GM04504 (cell line): ENCODE measurements around the gene TANGO6.

Experiments
- DNase-seq: peaks from one replicate; pipeline ENCODE4 v3.0.0-alpha.2; 2012; ENCODE audit warnings: low read depth

TANGO6 gene

DNA sequence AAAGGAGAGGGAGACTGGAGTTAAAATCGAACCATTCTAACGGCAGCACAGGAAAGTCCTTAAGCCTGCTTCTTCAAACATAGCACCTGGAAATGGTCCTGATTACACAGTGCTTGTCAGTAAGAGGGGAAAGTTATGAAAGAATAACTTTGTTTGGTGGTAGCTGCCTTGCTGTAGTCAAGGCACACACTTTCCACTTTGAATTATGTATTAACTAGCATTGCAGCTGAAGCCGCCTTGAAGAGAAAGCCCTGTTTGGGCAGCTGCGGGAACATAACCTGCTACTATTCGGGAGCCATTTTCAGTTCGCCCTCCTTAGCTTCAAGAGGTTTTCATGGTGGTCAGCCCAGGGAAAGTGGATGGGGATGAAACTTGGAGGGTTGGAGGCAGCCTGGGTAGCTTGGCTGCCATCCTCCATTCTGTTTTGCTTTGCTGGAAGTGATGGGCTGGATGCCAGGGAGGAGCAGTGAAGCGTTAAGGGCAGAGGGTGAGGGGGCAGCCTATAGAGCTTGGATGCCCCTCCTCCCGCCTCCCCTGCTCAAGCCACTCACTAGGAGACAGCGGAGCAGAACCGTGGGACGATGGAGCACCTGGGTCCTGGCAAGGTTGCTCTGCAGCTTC lies 256.9 kb downstream of the TANGO6 start:
- no peak for DNase-seq

DNA sequence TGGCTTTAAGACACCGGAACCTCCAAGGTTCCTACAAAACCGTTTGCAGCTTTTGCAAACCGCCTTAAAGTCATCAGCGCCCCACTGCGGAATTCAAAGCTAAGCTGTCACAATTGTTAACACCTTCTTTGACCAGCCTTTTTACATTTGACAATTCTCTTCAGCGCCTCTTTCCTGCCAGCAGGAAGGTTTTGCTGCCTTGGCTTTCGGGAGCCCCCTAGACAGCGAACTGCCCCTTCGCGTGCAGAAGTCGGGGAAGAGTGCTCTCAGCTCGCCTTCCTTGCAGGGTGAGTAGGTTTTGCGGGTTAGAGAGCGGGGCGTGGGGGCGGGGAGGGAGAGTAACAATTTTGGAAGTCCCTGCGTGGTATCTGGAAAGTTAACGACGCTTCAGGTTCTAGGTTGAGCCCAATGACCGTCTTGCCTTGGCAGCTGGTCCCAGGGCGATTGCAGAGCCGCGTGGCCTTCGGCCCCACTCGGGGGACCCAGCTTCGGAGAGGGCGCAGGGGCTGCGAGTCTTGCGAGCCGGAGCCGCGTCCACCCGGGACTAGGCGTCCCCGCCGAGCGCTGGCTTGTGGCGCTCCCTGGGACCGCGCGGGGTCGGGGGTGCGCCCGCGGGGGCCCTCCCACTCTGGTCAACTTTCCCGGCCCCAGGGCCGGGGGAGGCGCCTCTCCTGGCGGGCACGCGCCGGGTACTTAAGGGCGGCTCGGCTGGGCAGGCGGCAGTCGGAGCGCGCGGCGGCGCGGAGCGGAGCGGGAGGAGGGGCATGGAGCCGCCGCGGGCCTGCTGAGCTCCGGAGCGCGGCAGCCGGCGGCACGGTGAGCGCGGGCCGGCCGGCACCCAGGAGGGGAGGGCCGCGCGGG lies 262.4 kb downstream of the TANGO6 start, which contains the start of gene HAS3:
Gene HAS3 (plus strand): TSS at position 153 of the 861 bp plus-strand sequence. CDS start 3,743 bp downstream, outside the sequence.
- no peak for DNase-seq

DNA sequence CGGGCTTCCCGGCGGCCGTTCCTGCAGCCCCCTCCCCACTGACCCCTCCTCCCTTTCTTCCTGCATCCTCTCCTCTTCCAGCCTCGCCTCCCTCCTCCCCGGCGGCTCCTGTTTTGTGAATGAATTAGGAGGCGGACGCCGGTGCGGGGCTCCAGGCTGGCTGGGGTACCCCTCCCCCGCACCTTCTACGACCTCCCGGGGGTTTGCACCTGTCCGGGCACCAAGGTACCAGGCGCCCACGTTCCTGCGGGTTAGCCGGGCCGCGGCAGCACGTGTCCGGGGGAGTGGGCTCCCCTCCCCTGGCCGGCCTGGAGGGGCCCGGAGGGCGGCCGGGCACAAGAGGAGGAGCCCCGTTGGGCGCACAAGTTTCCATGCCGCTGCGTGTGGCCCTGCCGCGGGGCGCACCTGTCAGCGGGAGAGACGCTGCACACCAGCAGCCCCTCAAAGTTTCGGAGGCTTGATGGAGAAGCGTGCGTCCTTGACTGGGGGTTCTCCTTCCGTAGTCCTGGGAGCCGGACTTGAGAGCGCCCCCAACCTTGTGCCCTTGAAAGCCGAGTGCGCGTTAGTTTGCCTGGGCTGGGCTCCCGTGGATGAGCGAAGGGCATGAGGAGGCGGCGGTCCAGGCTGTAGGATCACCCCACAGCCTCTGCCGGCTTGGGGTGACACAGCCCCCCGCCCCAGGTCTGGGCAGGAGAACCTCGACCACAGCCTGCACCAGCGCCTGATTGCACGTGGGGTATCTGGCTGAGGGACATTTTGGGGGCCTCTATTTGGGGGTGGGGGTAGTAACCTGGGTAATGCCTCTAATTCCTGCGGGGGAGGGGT lies 263.4 kb downstream of the TANGO6 start:
- DNase-seq, result no peak

DNA sequence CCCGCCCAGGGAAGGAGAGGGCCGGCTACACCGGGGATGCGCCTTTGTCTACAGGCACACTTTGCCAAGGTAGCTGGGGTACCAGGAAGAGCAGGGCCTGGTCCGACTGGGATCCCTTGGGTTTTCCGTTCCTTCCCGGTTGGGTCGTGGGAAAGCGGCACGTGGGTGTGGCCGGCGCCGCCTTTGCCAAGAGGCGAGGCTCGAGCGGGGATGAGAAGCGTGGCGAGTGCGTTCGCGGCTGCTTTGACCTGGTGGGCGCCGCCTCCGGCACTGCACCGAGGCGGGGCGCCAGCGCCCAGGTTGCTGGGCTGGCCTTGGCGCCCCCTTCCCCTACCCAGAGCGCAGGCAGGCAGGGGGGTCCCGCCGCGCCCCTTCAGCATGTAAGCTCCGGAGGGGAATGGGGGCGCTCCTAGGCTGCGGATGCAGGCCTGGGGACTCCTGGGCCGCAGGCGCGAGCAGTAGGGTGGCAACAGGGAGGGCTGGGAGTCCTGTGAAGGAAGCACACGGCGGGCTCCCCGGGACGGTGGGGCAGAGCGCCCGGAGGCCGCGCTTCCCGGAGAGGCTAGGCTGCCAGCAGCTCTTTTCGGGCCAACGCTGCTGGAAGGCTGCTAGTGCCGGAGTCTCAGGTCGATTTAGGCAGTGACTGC lies 264.1 kb downstream of the TANGO6 start:
- DNase-seq, result no peak

DNA sequence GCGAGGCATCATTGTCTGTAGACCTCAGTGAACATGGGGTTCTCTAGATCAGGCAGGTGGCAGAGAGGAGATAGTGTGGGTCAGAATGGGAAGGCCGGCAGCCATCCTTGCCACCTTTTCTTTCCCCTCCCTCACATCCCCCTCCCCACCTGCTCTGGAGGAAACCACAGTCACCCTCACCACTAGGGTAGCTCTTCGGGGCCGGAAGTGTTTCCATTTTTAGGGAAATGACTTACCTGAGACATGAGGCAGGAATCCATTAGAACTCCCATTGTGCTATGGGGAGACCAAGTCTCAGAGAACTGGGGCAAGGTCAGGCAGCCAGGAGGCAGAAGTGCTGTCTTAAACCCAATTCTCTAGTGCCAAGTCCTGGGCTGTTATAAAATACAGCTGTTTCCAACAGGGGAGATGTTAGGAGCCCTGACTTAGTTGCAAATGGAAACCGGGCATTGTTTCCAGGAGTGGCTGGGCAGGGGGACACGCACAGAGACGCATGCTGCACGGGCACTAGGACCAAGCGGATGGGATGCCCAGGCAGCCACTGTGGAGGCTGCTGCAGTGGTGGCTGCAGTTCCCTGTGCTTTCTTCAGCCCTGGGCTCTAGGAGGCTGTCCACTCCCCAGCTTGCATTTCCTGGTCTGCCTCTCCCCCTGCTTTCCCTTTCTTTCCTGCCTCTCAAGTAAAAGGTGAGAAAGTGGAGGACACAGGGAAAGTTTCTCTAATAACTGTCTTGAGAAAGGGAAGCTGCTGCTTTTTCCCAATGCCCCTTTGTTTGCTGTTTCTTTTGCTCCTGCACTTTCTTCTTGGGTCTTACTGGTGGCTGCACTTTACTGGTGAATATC lies 265.0 kb downstream of the TANGO6 start:
- DNase-seq, result no peak

DNA sequence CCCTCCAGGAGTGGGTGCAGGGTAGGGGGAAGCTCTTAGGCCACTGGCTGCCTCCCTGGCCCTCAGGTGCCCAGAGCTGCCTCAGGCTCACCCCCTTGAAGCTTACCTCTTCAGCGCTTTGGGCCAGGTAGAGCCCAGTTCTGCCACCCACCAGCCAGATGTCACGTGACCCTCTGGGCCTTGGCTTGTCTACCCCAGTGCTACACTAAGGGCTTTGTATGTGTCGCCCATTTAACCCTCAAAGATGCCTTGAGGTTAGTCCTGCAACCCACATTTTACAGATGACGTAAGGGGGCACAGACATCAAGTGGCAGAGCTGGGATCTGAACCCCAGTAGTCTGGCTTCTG lies 265.5 kb downstream of the TANGO6 start:
- DNase-seq, result no peak

DNA sequence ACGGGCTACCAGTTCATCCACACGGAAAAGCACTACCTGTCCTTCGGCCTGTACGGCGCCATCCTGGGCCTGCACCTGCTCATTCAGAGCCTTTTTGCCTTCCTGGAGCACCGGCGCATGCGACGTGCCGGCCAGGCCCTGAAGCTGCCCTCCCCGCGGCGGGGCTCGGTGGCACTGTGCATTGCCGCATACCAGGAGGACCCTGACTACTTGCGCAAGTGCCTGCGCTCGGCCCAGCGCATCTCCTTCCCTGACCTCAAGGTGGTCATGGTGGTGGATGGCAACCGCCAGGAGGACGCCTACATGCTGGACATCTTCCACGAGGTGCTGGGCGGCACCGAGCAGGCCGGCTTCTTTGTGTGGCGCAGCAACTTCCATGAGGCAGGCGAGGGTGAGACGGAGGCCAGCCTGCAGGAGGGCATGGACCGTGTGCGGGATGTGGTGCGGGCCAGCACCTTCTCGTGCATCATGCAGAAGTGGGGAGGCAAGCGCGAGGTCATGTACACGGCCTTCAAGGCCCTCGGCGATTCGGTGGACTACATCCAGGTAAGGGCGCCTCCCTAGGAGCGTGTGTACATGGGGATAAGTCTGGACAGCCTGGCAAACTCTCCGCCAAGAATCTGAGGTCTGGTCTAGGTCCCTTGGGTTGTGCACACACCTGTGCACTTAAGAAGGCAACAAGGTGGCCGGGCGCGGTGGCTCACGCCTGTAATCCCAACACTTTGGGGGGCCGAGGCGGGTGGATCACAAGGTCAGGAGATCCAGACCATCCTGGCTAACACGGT lies 266.3 kb downstream of the TANGO6 start:
- no peak for DNase-seq

DNA sequence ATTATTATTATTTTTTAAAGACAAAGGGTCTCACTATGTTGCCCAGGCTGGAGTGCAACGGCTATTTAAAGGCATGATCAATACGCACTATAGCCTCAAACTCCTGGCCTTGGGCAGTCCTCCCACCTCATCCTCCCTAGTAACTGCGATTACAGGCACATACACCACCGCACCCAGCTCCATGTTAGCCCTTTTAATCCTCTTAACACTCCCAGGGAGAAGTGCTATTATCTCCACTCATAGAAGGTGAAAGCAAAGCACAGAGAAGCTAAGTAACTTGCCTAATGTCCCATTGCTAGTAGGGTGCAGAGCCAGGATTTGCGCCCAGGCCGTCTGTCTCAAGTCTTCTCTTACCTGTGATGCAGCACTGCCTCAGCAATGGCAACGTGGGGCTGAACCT lies 267.1 kb downstream of the TANGO6 start:
- DNase-seq, result no peak

DNA sequence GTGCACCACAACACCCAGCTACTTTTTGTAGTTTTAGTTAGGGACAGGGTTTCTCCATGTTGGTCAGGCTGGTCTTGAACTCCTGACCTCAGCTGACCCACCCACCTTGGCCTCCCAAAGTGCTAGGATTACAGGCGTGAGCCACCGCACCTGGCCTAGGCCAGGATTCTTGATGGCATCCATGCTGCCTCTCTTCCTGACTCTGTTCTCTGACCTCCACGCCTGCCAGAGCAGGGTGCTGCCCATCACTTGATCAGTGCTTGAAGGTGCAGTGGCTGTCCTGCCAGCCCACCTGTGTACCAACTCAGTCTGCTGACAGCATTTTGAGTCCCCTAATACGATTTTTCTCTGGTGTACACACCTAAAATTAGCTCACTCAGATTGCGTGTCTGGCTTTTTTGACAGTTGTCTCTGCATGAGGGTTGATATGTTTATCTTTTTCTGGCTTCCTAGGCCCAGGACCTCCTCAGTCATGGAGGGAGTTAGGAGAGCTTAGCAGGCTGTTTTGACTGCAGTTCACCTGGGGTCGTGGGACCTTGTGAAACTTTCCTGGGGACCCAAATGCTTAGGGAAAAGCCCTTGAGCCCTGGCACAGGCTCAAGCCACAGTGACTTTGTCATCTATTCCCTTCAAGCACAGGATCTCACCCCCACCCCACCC lies 268.0 kb downstream of the TANGO6 start:
- no peak for DNase-seq

DNA sequence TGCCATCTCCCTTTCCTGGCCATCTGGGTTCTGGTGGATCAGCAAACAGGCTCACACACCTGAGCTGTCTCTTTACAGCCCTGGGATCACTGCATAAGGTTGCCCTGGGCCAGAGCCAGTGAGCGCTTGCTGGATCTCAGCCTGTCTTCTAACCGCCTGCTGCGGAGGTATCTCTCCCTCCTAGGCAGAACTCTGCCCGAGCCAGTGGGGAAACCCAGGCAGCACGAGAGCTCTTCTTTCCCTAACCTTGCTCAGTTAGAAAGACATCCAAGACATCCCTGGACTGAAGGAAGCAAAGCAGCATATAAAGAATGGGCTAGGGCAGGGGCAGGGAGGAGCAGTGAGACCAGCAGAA lies 268.5 kb downstream of the TANGO6 start:
- DNase-seq, result no peak

DNA sequence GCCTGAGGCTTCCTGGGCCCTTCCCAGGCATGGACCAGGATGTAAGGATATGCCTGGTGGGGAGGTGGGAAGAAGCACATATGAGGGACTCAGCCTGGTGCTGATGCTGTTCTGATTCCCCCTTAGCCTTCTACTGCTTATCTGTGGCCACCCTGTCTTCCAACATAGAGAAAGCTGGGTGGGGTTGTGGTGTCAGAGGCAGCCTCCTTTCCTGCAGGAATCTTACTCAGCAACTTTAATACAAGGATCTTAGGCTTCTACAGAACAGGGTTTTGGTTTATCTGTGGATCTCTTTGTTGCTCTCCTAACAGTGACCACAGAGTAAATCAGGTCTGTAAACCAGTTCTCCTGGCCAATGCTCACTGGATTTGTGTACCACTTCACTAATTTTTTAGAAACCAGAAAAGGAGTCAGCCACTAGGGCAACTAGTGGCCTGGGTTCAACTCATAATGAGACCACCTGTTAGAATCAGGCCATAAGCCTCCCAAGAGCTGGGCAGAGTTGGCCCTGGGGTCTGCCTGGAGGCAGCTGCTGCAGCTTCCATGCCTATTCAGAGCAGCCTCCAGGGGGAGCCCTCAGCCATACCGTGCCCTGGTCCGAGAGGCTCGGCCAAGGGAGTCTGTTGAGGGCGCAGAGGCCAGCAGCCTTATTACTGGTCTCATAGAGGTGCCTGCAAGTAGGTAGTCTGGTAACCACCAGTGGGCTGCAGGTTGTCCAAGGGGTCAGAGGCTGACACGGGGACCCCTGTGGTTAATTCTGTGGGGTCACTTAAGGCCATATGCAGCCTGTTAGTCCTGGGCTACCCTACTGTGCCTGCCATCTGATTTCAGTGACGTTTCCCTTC lies 269.2 kb downstream of the TANGO6 start:
- DNase-seq, result no peak

DNA sequence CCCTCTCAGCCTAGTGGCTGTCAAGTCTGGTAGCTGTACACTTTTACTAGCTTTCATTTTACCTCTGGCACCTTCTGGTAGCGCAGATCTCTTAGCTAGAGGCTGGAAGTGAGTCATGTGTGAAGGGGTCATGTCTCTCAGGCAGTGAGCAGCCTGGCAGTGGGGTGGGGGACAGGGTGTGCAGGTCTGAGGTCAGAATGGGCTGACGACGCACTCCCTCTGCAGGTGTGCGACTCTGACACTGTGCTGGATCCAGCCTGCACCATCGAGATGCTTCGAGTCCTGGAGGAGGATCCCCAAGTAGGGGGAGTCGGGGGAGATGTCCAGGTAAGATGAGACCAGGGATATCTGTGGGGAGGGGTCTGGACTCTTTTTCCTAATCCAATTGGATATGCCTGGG lies 269.9 kb downstream of the TANGO6 start:
- no peak for DNase-seq

DNA sequence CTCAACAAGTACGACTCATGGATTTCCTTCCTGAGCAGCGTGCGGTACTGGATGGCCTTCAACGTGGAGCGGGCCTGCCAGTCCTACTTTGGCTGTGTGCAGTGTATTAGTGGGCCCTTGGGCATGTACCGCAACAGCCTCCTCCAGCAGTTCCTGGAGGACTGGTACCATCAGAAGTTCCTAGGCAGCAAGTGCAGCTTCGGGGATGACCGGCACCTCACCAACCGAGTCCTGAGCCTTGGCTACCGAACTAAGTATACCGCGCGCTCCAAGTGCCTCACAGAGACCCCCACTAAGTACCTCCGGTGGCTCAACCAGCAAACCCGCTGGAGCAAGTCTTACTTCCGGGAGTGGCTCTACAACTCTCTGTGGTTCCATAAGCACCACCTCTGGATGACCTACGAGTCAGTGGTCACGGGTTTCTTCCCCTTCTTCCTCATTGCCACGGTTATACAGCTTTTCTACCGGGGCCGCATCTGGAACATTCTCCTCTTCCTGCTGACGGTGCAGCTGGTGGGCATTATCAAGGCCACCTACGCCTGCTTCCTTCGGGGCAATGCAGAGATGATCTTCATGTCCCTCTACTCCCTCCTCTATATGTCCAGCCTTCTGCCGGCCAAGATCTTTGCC lies 271.1 kb downstream of the TANGO6 start:
- DNase-seq, result no peak

DNA sequence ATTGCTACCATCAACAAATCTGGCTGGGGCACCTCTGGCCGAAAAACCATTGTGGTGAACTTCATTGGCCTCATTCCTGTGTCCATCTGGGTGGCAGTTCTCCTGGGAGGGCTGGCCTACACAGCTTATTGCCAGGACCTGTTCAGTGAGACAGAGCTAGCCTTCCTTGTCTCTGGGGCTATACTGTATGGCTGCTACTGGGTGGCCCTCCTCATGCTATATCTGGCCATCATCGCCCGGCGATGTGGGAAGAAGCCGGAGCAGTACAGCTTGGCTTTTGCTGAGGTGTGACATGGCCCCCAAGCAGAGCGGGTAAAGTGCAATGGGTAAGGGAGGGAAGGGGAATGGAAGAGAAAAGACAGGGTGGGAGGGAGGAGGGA lies 271.6 kb downstream of the TANGO6 start:
- DNase-seq, result no peak

DNA sequence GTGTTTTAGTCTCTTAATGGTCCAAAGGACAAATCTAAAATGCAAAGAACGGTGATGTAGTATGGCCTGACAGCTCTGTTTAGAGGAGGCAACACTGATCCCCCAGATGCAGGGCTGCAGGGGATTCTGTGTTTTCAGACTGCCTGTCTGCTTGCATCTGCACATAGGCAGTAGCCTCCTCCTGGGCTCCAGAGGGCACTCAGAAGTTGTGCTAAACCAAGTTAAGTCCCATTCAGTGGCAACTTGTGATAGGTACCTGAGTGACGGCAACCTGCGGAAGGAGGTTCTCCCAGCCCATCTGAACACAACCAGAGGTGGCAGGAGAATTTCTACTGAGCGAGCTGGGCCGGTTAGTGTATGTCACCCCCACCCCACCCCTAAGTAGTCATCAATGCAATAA lies 272.0 kb downstream of the TANGO6 start:
- no peak for DNase-seq

DNA sequence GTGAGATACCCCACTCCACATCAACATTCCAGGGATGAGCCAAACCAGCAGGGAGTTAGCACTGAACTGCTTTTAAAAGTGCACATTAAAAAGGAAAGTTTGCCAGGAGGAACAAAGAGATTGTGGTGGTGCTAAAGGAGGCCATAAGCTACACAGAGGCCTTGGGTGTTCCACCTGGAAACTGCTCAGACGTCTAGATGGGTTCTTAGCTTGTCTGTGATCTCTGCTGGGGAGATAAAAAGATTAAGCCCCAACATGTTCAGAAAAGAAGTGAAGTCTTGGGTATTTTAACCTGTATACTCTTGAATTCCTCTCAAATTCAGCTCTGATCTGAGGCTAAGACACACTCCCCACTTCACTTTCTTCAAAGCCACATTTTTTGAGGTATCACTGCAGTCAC lies 272.5 kb downstream of the TANGO6 start:
- DNase-seq, result no peak

DNA sequence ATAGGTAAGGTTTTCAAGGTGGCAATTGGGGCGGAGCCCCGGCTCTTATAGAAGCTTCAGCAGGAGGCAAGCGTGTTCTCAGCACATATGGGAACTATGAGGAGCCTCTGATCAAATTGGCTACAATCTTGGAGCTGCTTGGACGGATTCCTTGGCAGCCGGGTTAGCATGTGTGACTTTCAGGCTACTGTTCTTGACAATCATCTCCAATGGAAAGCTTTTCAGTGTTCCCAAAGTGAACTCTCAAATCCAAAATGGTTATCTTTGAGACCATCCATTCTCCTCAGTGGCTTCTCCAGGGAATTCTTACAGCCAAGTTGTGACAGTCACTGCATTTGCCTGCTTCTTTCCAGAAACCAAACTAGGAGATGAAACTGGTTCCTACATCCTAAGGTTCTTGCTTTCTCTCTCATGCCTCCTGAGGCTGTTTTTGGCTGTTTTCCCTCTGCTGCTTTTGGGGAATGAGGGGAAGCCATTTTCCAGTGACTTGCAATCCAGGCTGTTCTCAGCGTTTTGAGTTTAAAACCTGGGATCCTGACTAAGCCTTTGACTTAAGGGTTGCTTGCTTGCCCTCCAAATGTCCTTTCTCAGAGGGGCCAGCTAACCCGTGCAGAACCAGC lies 273.0 kb downstream of the TANGO6 start:
- no peak for DNase-seq

DNA sequence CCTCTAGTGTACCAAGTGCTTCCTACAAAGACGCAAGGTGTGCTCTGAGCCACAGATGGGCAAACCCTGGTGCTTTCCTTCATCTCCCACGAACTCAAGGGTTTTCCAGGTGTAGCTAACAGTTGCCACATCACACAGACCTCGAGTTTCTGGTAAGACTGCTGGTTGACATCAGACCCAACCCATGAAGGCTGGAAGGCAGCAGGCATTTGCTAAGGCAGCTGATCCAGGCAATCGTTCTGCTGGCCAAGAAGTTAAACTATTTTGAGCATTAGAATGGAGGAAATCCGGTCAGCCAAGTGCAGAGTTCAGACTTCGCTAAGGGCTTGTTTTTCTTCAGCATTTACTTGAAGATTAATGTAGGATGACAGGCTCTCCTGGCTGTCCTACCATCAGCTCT lies 273.6 kb downstream of the TANGO6 start:
- DNase-seq, result no peak
